Activated CD4-positive, alpha-beta T cell treated with anti-CD3 and anti-CD28 coated beads, Interleukin-2, amount 50 U/mL, for 4 hours (primary cell): Measurements from ENCODE around the gene ACVRL1.

Source experiments
- DNase-seq, 2 experiments: peaks; one replicate each; pipeline ENCODE4 v3.0.0-alpha.2; 2020

The ACVRL1 gene

DNA sequence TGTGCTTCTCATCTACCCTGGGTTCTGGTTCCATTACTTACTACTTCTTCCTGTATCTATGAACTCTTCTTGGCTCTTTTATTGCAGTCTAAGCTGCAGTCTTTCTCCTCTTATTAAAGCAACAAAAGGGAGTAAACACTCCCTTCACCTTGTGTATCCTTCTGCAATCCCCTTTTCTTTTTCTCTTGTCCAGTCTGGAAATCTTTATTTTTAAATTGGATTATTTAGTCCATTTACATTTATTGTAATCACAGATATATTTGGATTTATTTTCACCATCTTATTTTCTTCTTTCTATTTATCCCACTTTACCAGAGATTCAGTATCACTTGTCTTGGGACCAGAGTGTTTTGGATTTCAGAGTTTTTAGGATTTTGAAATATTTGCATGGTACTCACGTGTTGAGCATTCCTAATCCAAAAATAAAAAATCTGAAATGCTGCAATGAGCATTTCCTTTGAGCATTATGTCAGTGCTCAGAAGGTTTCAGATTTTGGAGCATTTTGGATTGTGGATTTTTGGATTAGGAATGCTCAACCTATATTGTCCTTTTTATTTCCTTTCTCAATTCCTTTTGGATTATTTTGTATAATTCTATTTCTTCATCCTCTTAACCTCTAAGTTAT, 37.4 kb downstream of the ACVRL1 start:
- no peak for DNase-seq

DNA sequence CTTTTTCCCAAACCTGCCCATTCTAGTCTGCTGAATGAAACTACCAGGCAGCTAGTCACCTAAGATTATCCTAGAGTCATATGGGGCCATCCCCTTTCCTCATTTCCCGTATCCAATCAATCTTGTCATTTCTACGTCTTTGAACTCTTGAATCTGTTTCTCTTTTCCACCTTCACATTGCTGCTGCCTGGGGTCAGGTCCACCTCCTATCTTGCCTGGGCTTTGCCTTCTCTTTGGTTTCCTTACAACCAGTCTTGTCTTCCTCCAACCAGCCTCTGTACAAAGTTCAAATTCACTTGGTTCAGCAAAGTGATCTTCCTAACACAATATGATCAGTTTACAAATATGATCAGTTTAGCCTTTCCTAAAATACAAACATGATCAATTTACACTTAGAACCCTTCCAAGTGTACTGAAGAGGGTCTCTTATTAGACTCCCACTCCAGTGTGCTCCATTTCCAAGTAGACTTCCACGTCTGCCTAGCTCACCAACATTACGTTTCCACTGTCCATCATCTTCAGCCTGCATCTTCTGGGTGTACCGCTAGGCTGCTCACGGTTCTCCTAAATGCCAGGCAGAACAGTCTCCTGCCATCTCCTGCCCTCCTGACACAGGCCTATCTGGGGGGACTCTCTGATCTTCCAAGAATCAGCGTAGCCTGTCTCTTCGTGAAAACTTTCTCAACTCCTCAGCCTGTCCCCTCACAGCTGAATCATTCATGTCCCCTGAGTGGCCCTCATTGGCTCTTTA, 40.1 kb downstream of the ACVRL1 start:
- DNase-seq: no peak

DNA sequence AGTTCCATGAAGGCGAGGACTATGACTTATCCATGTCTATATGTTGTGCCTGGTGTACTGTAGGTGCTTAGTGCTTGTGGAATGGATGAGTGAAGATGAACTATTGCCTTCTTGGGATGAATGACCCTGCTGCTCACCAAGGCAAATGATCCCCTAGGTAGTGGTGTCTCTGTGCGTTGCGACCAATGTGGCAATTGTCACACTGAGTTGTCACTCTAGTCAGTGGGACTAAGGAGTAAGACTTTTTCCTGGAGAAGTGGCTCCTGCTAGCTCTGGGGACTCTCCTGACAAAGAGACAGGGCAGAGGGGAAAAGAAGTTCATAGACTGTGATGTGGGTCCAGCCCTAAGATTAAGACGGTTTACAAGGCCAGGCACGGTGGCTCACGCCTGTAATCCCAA, 40.8 kb downstream of the ACVRL1 start:
- DNase-seq: no peak

DNA sequence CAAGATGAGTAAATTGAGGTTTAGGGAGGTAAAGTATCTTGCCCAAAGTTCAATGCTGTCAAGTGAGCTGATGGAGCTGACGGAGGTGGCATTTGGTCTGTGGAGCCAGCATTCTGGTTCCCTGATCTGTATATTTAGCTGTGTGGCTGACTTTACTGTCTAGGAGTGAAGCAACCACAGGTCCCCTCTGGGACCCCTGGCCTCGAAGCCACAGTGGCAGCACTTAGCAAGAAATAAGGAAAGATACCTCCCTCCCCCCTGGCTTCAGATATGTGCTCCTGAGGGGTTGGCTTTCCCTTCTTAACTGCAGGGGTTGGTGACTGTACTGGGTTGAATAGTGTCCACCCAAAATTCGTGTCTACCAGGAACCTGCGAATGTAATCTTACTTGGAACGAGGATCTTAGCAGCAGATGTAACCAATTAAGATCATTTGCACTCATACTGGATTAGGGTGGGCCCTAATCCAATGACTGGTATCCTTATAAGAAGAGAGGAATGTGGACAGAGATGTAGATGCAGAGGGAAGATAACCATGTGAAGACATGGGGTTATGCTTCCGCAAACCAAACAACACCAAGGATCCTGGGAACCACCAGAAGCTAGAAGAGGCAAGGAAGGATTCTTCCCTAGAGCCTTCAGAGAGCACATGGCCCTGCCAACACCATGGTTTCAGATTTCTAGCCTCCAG, 42.2 kb downstream of the ACVRL1 start:
- DNase-seq: no peak

DNA sequence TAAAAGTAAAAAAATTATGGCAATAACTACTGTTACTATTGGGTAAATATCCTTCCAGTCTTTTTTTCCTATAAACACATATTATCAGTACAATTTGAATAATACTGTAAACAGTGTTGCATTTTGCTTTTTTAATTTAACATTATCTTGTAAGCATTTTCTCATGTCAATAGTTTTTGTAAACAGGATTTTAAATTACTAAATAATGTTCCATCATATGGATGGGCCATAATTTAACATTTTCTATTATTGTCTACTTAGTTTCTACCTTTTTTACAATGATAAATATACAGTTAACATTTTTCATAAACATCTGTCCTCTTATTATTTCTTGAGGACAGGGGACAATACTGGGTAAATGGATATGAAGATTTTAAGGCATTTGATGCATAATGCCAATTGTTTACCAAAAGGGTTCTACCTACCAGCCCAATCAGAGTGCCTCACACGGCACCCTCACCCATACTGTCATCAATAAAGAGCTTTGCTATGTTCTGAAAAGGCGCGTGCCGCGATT, 43.4 kb downstream of the ACVRL1 start:
- no peak for DNase-seq

DNA sequence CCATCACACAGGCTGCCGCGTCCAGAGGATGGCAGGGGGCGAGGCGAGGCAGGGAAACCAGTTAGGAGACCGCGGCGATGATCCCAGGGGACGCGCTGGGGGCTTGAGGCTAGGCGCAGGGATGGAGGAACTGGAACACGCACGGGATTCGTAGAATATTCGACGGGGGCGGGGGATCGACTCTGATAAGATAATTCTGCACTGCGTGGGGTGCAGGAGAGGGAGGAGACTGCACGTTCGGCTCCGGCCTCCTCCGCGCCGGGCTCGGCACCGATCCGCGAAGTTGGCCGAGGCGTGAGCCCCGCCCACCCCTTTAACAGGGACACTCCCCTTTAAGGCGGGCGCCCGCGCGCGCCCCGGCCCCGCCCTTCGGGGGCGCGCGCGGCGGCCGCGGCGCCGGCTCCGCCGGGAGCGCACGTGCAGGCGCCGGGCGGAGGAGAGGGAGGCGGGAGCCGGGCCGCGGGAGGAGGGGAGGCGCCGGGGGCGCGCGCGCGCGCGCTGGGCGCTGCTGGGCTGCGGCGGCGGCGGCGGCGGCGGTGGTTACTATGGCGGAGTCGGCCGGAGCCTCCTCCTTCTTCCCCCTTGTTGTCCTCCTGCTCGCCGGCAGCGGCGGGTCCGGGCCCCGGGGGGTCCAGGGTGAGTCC, 44.0 kb downstream of the ACVRL1 start, which contains the start of gene ACVR1B:
ACVR1B (plus strand) TSS at position 501 of the 644 bp plus-strand sequence; CDS start at position 546, 45 bp downstream.
- peak; percentile 89 to 91 for DNase-seq

DNA sequence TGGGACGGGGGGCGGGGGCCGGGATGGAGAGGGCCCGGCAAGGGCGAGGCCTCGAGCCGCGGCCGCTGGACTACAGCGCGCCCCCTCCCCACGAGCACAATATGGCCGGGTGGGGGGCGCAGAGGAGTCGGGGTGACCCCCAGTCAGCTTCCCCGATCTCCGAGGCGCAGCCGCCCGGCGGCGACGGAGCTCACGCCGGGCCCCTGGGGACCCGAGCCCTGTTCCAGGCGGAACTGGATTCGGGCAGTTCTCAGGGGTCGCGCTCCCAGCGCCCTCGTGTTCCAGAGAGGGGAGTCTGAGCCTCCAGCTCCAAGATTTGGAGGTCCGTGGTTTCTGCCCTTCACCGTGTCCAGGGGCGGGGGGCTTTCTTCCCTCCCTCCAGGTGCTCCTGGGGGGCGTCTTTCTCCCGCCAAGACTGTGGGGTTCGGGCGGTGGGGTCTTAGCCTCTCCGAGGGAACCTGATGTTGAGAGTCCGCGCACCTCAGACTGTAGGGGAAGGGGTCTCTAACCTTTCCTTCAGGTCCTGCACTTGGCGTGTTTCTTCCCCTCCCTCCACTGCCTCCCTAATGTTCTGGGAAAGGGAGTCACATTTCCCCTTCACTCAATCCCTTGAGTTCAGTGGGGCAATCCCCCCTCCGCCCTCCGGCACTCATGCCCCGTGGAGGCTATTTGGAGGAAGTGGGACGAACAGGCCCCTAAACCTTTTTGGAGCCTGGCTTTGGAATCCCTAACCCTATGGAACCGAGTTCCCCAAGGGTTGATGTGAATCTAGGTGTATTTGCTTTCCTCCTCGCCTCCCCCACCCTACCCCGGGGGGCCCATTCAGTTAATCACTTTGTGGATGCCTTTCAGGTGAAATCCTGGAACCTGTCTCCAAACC, 44.8 kb downstream of the ACVRL1 start:
- DNase-seq: peak in 1 of 2 experiments; percentile 2

DNA sequence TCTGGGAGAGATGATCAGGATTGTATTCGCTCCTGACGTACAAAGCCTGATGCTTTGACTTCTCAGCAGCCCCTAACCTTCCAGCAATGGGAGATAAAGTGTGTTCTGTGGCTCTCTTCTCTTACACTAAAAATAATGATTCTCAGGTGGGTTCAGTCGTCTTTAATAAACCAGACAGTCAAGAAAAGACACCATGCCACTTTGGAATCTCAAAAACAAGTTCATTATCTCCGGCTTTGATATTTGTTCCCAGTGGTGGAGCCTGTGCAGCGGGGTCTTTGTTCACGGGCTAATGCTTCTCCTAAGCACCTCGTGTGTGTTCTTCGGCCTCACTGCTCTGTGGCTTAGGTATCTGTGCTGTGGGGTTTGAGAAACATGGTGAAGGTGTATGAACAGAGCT, 45.8 kb downstream of the ACVRL1 start:
- DNase-seq: no peak

DNA sequence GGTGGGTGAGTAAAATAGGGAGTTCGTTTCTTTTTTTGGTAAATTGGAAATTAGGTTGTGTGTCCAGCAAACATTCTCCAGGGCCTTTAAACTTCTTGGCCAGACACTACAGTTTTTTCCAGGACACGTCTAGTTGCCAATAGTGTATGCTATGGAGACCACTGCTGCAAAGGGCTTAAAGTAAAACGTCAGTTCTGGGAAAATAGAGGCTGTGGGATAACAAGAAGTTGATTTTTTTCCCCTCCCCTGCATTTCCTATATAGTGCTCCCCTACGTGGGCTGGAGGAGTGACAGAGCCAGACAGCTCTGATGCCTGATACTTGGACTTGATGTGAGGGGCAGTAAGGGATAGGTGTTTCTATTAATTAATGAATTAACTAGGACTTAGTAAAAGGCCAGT, 46.6 kb downstream of the ACVRL1 start:
- no peak for DNase-seq

DNA sequence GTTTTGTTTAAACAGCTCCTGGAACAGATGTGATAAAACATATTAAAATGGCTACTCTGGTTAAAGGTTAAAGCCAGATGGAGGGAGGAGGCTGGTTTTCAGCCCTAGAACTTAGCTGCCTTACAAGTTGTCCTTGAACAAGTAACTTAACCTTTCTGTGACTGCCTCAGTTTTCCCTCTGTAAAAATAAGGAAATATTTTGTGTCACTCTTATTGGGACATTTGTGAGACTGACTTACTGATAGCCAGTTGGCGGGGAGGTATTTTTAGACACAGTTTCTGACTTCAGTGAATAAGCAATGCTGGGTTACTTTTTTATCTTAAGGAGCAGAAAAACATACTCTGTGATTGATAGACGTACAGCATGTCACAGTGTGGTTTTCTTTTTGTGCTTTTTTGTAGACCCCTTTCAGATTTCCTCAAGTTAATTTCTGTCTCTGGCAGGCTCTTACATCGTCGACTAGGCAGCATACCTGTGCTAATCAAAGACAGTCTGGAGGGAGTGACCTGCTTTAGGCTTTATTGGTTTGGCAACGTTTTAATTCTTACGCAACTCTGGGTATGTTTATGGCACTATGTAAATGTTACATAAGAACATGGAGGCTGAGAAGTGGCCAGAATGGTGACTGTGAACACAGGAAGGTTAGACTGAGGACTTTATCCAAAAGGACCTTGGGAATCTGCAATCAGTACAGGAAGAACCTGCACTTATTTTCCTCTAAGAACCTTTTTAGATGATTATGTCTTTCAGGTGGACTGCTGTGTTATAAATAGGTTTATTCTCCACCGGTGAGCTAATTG, 47.5 kb downstream of the ACVRL1 start:
- no peak for DNase-seq

DNA sequence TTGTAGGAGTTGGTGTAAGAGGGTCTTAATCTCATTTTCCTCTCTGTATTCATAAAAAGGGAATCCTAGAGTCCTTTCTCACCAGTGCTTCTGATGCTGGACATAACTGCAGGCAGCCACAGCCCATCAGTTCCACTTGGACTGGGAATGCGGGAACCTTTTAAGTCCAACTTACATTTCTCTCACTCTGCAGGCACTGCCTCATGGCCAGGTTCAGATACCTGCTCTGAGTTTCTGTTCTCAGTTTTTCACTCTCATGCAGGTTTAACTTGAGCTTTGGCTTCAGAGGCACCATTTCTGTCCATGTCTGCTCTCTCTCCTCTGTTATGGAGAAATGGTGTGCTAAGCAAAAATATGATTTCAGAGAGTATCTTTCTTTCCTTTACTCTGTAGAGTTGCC, 48.4 kb downstream of the ACVRL1 start:
- no peak for DNase-seq

DNA sequence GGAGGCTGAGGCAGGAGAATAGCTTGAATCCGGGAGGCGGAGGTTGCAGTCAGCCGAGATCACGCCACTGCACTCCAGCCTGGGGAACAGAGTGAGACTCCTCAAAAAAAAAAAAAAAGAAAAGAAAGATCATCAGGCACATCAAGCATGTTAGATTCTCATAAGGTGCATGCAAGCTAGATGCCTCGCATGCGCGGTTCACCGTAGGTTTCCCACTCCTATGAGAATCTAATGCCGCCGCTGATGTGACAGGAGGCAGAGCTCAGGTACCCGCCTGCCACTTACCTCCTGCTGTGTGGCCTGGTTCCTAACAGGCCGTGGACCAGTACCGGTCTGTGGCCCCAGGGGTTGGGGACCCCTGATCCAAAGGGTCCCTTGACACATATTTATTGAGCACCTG, 51.2 kb downstream of the ACVRL1 start:
- no peak for DNase-seq

DNA sequence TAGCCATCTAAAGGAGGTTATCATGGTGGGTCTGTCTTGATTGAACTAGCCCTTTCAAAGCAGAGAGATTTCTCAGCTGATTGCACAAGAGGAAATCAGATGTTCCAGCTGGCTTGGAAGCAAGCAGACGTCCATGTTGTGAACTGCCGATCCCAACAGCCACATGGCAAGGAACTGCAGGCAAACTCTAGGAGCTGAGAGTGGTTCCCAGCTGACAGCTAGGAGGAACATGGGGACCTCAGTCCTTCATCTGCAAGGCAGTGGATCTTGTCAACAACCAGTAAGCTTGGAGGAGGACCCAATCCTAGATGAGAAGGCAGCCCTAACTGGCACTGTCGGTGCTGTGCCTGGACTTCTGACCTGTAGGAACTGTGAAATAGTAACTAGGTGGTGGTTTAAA, 51.9 kb downstream of the ACVRL1 start:
- no peak for DNase-seq

DNA sequence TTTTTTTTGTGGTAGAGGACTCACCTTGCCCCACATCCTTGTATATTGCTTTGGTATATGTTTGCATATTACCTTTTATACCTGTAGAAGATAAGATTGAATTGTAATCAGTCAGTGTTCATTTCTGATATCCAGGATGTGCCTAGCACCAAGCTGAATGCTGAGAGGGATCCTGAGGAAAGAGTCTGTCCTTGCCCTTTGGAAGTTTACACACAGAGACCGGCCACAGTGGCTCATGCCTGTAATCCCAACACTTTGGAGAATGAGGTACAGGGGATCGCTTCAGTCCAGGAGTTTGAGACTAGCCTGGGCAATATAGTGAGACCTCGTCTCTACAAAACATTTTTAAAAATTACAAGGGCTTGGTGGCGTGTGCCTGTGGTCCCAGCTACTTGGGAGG, 52.6 kb downstream of the ACVRL1 start:
- DNase-seq: no peak

DNA sequence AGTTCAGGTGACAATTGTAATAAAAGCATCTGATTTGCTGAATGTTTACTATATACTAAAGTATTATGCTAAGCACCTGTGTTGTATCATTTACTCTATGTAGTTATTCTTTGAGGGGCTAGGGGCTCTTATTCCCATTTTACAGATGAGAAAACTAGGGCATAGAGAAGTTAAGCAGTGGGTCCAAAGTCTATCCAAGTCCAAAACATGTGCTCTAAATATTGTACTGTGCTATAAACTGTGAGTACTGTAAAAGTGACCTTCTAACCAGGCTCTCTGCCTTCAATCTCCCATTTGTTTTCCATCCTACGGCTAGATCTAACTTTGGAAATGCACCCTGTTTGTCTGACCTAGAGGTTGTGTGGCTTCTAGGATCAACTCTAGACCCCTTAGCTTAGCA, 53.2 kb downstream of the ACVRL1 start:
- DNase-seq: no peak

DNA sequence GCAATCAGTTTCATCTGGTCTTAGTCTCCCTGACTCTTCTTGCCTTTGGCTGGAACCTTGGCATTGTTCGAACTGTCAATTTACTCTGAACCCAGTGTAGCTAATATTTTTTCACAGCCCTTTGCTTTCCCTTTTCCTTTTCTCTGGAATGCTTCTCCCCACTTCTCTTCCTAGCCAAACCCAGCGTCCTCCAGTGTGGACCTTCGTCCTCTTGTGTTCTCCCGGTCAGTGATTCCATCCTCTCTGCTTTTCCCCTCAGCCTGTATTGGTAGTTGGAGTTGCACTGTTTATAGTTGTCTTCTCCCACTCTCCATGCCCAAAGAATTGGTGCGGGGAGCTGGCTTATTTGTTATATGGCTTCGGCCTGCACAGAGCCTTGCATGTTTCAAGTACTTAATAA, 53.6 kb downstream of the ACVRL1 start:
- no peak for DNase-seq

DNA sequence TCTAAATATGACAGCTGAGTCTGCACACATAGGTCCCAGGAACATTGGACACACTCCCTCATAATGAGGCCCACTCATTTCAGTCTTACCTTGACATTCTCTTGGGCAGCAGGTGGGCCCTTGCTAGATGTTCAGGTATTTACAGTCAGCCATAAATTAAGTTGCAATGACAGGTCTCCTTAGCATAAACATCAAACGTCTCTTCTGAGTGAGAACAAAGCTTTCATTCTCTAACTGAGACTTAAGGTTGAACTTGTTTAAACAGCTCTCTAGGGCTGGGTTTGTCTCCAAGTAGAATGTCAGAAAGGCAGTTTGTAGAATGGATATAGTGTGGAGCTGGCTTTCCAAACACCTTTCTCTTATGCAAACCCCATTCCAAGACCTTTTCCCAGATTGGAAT, 54.5 kb downstream of the ACVRL1 start:
- no peak for DNase-seq

DNA sequence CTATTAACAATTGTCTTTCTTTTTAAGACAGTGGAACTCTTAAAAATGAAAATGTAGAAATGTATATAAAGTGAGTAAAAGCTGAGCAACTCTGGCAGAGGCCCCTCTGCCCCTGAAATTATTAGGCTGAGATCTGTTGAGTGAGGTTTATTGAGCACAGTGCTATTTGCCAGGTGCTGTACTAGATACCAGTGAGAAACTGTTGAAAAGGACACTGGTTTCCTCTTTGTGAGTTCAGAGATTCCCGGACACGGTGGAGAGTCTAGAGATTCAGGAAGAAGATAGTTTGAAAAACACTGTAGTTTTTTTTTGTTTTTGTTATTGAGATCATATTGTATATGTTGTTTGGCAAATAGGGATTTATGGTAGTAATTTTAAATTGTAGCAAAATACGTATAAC, 55.4 kb downstream of the ACVRL1 start:
- no peak for DNase-seq

DNA sequence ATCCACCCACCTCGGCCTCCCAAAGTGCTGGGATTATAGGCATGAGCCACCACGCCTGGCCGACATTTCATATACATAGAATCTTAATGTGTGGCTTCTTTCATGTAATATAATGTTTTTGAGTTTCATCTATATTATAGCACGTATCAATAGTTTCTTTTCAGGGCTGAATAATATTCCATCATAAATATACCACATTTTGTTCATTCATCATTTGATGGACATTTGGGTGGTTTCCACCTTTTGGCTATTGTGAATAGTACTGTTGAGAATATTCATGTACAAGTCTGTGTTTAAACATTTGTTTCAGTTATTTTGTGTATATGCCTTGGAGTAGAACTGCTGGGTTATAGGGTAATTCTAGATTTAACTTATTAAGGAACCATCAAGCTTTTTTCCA, 56.2 kb downstream of the ACVRL1 start:
- no peak for DNase-seq

DNA sequence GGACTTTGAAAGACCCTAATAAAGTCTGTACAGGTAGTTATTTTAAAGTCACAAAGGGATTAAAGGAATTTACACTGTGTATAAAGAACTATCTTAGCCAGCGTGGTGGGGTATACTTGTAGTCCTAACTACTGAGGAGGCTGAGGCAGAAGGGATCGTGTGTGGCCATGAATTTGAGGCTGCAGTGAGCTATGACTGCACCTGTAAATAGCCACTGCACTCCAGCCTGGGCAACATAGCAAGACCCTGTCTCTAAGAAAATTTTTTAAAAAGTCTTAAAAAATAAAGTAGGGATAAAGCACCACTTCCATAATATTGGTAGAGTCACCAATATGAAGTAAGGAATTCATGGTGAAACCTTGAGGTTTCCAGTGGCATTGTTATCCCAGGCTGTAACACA, 62.3 kb downstream of the ACVRL1 start:
- DNase-seq: no peak

DNA sequence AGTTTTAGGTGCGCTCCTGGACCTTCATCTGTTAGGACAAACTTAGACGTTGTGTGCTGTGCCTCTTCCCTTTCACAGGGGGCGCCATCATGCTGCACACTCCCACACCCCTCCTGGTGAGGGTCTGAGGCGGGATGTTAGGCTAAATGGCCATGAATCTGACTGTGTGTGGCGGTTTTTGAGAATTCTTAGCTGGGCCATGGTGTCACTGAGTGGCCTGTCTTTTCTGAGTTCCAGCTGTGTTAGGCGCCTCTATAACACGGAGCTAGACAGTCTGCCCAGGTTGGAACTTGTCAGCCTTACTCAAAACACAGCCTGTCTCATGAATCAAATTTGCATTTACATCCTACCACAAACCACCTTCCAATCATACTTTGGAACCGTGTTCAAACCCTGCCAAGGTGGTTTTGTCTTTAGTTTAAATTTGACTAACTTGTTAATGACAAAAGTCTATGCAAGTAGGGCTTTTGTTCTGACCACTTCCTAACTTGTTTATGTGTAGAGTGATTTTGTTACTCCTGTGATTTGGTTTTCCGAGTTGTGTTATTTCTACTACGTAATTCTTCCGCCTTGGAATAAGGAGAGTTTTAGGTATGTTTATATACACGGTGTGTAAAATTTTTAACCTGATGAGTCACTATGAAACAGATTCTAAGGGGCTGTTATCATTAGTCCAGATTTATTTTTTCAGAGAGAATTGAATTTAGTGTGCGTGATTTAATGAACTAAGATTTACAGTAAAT, 63.8 kb downstream of the ACVRL1 start:
- DNase-seq: peak in 1 of 2 experiments; percentile 9
